HG03175 (cell line): ENCODE measurements around the gene BICD2.

Experiments
- ATAC-seq: cut with Tn5 transposase; IDR thresholded peaks from one replicate; pipeline ENCODE4 v1.9.1; 2021; ENCODE audit warnings: mild to moderate bottlenecking, moderate library complexity; ENCODE audit not compliant: unreplicated experiment

The BICD2 gene

GRCh38 chr9:92749071-92749933 is 15.3 kb downstream of the BICD2 start:
- no peak for ATAC-seq

DNA sequence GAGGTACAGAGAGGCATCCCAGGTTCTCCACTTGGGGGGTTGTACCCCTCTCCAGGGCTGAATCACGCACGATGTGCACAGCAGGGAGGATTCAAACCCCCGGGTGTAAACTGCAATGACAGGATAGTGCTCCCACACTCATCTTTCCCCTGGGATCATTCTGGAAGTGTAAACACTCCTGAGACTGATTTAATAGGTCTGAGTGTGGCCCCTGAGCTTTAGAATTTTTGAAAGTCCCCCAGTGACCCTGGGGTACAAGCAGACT is 16.5 kb downstream of the BICD2 start:
- ATAC-seq, result no peak

GRCh38 chr9:92747459-92748232 is 17.0 kb downstream of the BICD2 start:
- ATAC-seq, result no peak

- ATAC-seq, result no peak
Observed at GRCh38 chr9:92746567-92747458, 17.8 kb downstream of the BICD2 start.

- ATAC-seq, result no peak
Observed at GRCh38 chr9:92745881-92746280, 18.8 kb downstream of the BICD2 start.

- ATAC-seq, result no peak
Observed at GRCh38 chr9:92745331-92745730, 19.3 kb downstream of the BICD2 start.

- no peak for ATAC-seq
Observed at GRCh38 chr9:92740969-92741368, 23.7 kb downstream of the BICD2 start.

GRCh38 chr9:92740446-92740961 is 24.1 kb downstream of the BICD2 start:
- ATAC-seq, result no peak

- ATAC-seq, result no peak
Observed at GRCh38 chr9:92740009-92740408, 24.6 kb downstream of the BICD2 start.

- no peak for ATAC-seq
Observed at GRCh38 chr9:92739346-92739970, 25.2 kb downstream of the BICD2 start.

GRCh38 chr9:92738661-92739081 is 26.0 kb downstream of the BICD2 start:
- ATAC-seq, result no peak

- ATAC-seq, result no peak
Observed at GRCh38 chr9:92737611-92738299, 26.9 kb downstream of the BICD2 start.

DNA sequence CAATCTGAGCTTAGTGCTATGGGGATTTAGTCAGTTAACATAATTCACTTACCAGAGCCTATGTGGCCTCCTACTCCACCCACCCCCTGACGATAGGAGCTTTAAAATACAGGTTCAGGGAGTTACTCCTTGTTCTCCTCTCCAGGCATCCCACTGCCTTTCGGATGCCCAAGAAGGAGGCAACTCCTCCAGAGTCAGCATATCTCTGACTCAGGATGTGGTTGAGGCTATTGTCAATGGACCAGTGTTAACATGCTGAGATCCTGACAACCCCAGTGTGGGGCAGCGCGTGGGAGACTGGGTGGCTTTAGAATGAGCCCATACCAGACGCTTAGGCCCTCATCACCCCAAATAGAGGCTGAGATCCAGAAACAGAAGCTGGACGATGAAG is 27.4 kb downstream of the BICD2 start:
- no peak for ATAC-seq

DNA sequence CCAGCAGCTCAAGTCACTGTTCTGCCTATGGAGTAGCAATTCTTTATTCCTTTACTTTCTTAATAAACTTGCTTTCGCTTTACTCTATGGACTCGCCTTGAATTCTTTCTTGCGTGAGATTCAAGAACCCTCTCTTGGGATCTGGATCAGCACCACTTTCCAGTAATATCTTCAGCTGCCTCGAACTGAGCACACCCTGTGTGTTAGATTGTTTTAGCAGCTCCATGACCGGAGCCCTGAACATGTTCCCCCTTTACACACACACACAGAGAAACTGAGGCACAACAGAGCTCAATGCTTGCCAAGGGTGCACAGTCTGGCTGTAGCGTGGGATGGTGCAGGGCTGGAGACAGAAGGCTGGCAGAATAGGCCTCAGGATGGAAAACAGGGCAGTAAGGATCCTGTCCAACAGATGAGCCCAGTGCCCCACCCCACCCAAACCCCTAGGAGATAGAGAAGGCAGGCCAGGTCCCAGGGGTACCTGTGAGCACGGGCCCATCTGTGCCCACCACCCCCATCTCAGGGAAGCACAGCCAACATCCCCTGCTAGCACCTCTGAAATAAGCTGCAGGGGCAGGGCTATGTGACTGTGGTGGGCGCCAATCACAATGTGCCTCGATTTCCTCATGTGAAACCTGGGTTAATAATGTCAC is 27.9 kb downstream of the BICD2 start:
- ATAC-seq, result no peak

DNA sequence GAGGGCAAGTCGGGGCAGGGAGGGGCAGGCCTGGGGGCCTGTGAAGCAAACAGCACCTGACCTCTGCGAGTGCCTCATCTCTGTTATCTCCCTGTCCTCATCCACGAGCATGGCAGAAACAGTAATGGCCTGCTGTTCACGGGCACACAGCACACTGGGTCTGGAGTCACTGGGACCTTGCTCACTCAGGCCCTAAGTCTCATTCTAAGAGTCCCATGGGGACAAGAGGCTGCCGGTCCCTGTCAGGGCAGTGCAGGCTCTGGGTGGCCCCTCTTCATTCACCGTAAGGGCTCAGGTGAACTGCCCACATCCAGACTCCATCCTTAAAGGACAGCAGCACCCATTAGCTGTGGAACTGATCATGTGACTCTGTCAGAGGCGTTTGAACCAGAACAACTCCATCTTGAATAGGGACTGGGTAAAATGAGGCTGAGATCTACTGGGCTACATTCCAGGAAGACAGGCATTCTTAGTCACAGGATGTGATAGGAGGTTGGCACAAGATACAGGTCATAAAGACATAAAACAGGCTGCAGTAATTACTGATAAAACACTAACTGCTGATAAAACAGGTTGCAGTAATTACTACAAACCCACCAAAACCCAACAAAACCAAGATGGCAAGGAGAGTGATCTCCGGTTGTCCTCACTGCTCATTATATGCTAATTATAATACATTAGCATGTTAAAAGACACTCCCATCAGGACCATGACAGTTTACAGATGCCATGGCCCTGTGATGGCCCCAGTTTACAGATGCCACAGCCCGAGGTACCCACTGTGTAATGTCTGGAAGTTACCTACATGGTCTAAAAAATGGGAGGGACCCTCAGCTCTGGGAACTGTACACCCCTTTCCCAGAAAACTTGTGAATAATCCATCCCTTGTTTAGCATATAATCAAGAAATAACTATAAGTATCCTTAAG is 28.7 kb downstream of the BICD2 start:
- no peak for ATAC-seq

DNA sequence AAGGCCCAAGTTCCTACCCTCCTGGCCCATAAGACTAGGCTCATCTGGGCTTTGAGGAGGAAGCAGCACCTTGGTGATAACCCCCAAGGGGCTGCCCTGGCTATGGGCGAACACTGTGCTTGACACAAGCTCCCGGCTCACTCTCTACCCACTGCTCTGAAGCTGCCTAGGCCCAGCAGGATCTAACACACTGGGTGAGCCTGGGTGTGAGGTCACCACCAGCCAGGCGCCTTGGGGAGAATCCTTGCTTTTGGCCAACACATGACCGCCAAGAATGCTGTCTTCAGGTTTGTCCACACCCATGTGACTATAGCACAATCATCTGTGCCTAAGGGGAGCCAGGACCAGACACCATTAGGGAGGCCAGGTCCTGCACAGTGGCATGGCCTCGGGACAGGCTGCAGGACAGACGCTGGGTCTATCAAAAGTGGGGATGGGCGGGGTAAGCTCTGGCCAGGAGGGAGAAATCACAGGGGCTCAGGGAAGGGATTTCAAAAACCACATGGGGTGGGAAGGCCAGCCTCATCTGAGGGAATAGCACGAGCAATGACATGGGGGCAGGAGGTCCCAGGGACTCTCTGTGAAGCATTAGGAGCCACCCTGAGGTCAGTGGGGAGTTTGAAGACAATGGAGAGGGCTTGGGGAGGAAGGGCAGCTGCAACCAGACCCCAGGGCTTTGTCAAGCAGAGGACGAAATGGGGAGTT is 29.6 kb downstream of the BICD2 start:
- no peak for ATAC-seq

DNA sequence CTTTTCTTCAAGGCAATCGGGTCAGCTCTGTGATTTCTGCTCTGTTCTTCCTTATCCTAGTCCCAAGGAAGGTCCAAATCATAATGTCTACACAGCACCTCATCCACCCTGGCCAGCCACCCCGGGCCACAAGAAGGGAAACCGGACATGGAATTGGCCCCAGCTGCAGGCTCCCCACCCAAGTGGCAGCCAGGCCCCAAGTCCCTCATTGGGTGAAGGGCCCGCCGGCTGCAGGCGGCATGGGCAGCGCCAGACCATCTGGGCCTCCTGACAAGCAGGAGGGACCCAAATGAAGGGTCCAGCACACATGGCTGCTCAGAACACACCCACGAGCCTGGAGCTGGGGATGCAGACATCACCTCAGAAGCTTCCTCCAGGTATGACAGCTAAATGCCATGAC is 33.7 kb downstream of the BICD2 start:
- ATAC-seq, result no peak

DNA sequence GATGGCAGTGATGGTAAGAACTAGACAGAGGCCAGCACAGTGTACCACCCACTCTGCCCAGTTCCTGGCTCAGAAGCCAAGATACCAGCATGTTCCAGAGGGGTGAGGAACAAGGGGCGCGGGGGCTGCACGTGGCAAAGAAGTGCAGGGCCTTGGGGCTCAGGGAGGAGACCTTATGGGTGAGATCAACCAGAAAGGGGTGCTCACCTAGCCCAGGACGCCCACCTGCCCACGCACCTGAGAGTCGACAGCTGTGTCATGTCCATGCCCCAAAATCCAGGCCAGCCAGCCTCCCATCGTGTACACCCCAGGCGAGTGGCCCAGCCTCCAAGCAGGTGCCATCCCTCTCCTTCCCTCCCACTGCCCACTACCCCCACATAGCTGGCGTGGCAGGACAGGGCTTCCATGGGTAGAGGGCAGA is 34.9 kb downstream of the BICD2 start:
- no peak for ATAC-seq
